MM.1S (cell line): Measurements from ENCODE around the gene ATR.

ENCODE experiments used
- DNase-seq: peaks from one replicate; pipeline ENCODE4 v3.0.0-alpha.2; 2015
- H2AFZ ChIP-seq: fragments of 300-600 bp; sonication (generic); 2 replicates; pipeline ENCODE4 v1.6.0; 2016; ENCODE audit warnings: antibody characterized with exemption, low read length
- H3F3A ChIP-seq: fragments of 300-600 bp; sonication (generic); 2 replicates; pipeline ENCODE4 v1.6.1; 2016; ENCODE audit warnings: mild to moderate bottlenecking, antibody characterized with exemption, low read length, moderate library complexity, mixed read lengths; ENCODE audit not compliant: insufficient read depth
- H3K27ac ChIP-seq: fragments of 300-600 bp; sonication (generic); 2 replicates; pipeline ENCODE4 v1.5.1; 2016; ENCODE audit warnings: mild to moderate bottlenecking, low read length
- H3K27me3 ChIP-seq: fragments of 300-600 bp; sonication (generic); replicated peaks from 2 replicates; pipeline ENCODE4 v1.6.0; 2016; ENCODE audit warnings: low read length; ENCODE audit not compliant: insufficient read depth
- H3K36me3 ChIP-seq: fragments of 300-600 bp; sonication (generic); replicated peaks from 2 replicates; pipeline ENCODE4 v1.6.1; 2016; ENCODE audit warnings: mild to moderate bottlenecking, low read length, mixed read lengths; ENCODE audit not compliant: insufficient read depth
- H3K4me1 ChIP-seq: fragments of 300-600 bp; sonication (generic); 2 replicates; pipeline ENCODE4 v1.6.1; 2016; ENCODE audit warnings: low read length, mixed read lengths
- H3K4me2 ChIP-seq: fragments of 300-600 bp; sonication (generic); 2 replicates; pipeline ENCODE4 v1.6.0; 2016; ENCODE audit warnings: low read depth, low read length
- H3K4me3 ChIP-seq: fragments of 300-600 bp; sonication (generic); 2 replicates; pipeline ENCODE4 v1.5.1; 2016; ENCODE audit warnings: low read length, mixed read lengths
- H3K79me2 ChIP-seq: fragments of 300-600 bp; sonication (generic); 2 replicates; pipeline ENCODE4 v1.6.1; 2016; ENCODE audit warnings: mixed run types, low read length, mixed read lengths
- H3K9ac ChIP-seq: fragments of 300-600 bp; sonication (generic); 2 replicates; pipeline ENCODE4 v1.6.1; 2016; ENCODE audit warnings: low read length, mixed read lengths
- H3K9me2 ChIP-seq: fragments of 300-600 bp; sonication (generic); replicated peaks from 2 replicates; pipeline ENCODE4 v1.6.1; 2016; ENCODE audit warnings: mild to moderate bottlenecking, low read length, mixed read lengths; ENCODE audit not compliant: insufficient read depth
- H3K9me3 ChIP-seq: fragments of 300-600 bp; sonication (generic); replicated peaks from 2 replicates; pipeline ENCODE4 v1.6.1; 2016; ENCODE audit warnings: mild to moderate bottlenecking, low read length, mixed read lengths; ENCODE audit not compliant: insufficient read depth
- H4K20me1 ChIP-seq: fragments of 300-600 bp; sonication (generic); 2 replicates; pipeline ENCODE4 v1.6.1; 2016; ENCODE audit warnings: mild to moderate bottlenecking, low read length, moderate library complexity, mixed read lengths; ENCODE audit not compliant: insufficient read depth
- EZH2 ChIP-seq: fragments of 300-600 bp; sonication (generic); optimal IDR thresholded peaks from 2 replicates; pipeline ENCODE3; 2017; ENCODE audit warnings: low read depth, mild to moderate bottlenecking, antibody characterized with exemption, low read length, mixed read lengths
- EZH2phosphoT487 ChIP-seq: fragments of 300-600 bp; sonication (generic); IDR thresholded peaks from 2 replicates; pipeline ENCODE4 v1.6.1; 2018; ENCODE audit warnings: antibody characterized with exemption, low read length
- TF ChIP-seq, protein P1 (sequence below): fragments of 300-600 bp; sonication (generic); IDR thresholded peaks from 2 replicates; pipeline ENCODE4 v1.5.1; 2016; ENCODE audit warnings: antibody characterized with exemption, low read length, mixed read lengths

The ATR gene

DNA sequence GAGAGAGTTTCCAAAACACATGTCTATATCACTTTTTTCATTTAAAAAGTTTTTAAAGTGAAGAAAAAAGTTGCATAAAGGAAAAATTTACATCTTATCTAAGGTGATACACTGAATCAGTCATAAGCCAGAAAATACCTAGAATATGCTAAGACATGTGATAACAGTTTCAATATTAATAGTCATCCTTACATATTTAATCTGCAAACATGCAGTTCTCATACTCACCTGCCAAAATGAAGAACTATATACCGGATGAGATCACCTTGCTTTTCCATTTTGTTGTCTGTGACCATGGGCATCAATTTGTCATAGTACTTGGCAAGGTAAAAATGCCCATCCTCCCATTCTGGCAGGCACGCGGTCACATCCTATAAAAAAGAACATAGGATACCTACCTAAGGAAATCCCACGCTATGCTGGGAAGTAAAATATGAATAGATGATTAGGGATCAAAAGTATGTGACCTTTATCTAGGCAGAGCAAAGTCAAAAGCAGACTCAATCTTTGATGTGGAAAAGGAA, 93.6 kb downstream of the ATR start:
- H3F3A ChIP-seq, result no peaks in the 10 kb centered on the region
- H2AFZ ChIP-seq, result no peak overlapping the region
- peaks cover 26% of the 10 kb centered on the region for H3K36me3 ChIP-seq
- H3K4me1 ChIP-seq, result no peaks in the 10 kb centered on the region
- H3K9me2 ChIP-seq, result no peaks in the 10 kb centered on the region
- no peak for TF ChIP-seq EZH2phosphoT487
- TF ChIP-seq, protein P1, sequence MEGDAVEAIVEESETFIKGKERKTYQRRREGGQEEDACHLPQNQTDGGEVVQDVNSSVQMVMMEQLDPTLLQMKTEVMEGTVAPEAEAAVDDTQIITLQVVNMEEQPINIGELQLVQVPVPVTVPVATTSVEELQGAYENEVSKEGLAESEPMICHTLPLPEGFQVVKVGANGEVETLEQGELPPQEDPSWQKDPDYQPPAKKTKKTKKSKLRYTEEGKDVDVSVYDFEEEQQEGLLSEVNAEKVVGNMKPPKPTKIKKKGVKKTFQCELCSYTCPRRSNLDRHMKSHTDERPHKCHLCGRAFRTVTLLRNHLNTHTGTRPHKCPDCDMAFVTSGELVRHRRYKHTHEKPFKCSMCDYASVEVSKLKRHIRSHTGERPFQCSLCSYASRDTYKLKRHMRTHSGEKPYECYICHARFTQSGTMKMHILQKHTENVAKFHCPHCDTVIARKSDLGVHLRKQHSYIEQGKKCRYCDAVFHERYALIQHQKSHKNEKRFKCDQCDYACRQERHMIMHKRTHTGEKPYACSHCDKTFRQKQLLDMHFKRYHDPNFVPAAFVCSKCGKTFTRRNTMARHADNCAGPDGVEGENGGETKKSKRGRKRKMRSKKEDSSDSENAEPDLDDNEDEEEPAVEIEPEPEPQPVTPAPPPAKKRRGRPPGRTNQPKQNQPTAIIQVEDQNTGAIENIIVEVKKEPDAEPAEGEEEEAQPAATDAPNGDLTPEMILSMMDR, result no peak
- no peak for TF ChIP-seq EZH2
- H3K27ac ChIP-seq, result no peak overlapping the region
- no peak overlapping the region for H3K4me3 ChIP-seq
- H3K27me3 ChIP-seq, result no peaks in the 10 kb centered on the region
- H4K20me1 ChIP-seq, result no peaks in the 10 kb centered on the region
- H3K79me2 ChIP-seq, result no peaks in the 10 kb centered on the region
- H3K9me3 ChIP-seq, result no peaks in the 10 kb centered on the region
- no peak overlapping the region for H3K9ac ChIP-seq
- no peak for DNase-seq
- no peak overlapping the region for H3K4me2 ChIP-seq

DNA sequence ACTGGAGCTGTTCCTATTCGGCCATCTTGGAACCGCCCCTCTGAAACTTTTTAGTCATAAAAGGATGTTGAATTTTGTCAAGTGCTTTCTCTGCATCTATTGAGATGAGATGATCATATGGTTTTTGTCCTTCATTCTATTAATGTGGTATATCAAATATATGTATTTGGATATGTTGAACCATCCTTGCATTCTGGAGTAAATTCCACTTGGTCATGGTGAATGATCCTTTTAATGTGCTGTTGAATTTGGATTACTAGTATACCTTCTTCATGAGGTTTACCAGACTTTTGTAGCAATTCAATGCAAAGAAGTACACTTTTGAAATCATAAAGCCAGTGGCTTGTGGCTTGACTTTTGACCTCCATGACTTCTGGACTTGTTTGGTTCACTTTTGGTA, 97.3 kb downstream of the ATR start:
- H3K27me3 ChIP-seq, result no peaks in the 10 kb centered on the region
- no peaks in the 10 kb centered on the region for H3K79me2 ChIP-seq
- no peaks in the 10 kb centered on the region for H3K4me1 ChIP-seq
- H4K20me1 ChIP-seq, result no peaks in the 10 kb centered on the region
- no peak overlapping the region for H3K27ac ChIP-seq
- no peak for DNase-seq
- H3K36me3 ChIP-seq, result peaks cover 21% of the 10 kb centered on the region
- TF ChIP-seq, protein P1, result no peak
- no peak for TF ChIP-seq EZH2phosphoT487
- no peak for TF ChIP-seq EZH2
- no peaks in the 10 kb centered on the region for H3K9me2 ChIP-seq
- H3K9me3 ChIP-seq, result no peaks in the 10 kb centered on the region
- H3K9ac ChIP-seq, result no peak overlapping the region
- H2AFZ ChIP-seq, result no peak overlapping the region
- no peak overlapping the region for H3K4me2 ChIP-seq
- H3F3A ChIP-seq, result no peaks in the 10 kb centered on the region
- H3K4me3 ChIP-seq, result no peak overlapping the region

DNA sequence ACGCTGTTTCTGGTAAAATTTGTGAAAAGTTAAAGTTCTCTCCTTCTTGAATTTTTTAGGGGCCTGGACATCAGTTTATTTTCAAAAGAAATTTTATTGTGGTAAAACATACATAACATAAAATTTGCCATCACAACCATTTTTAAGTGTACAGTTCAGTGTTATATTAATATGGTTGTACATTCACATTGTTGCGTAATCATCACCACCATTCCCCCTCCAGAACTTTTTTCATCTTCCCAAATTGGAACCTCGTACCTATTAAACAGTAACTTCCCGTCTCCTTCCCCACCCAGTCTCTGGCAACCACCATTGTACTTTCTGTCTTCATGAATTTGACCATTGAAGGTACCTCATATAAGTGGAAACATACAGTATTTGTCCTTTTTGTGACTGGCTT, 107.7 kb downstream of the ATR start:
- H3K79me2 ChIP-seq, result no peaks in the 10 kb centered on the region
- no peak overlapping the region for H3K9ac ChIP-seq
- TF ChIP-seq EZH2, result no peak
- TF ChIP-seq, protein P1, result no peak
- TF ChIP-seq EZH2phosphoT487, result no peak
- H3K27me3 ChIP-seq, result no peaks in the 10 kb centered on the region
- H2AFZ ChIP-seq, result no peak overlapping the region
- no peaks in the 10 kb centered on the region for H4K20me1 ChIP-seq
- H3K36me3 ChIP-seq, result no peaks in the 10 kb centered on the region; the same call in 1 of the 2 replicates
- H3K27ac ChIP-seq, result no peak overlapping the region
- no peaks in the 10 kb centered on the region for H3K9me3 ChIP-seq
- H3K9me2 ChIP-seq, result no peaks in the 10 kb centered on the region
- no peak overlapping the region for H3K4me2 ChIP-seq
- DNase-seq, result no peak
- H3K4me1 ChIP-seq, result no peaks in the 10 kb centered on the region
- H3K4me3 ChIP-seq, result no peak overlapping the region
- H3F3A ChIP-seq, result no peaks in the 10 kb centered on the region
